ENCODE data around the gene INSIG2.

DNA sequence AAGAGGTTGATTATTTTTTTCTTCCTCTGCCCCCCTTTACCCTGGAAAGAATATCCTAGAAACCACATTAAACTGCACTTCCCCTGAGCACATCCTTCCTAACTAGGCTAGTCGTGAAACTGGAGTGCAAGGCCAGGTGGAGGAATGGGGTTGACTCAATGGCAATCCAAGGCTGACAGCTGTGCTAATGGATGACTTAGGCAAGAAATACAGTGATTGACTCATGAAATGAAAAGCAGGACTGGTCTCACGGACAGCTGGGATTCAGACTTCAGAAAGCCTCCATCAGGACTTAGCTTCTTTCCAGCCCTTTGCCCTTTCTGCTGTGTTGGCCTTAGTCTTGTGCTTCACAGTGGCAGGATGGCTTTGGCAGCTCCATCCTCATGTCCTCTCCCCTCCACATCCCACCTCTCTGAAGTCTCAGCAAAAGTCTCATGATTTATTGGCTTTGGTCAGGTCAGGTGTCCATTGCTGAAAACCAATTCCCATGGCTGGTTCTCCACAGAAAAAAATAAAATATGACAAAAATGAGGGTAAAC, 33.8 kb downstream of the INSIG2 start:
- TF ChIP-seq, protein P1, sequence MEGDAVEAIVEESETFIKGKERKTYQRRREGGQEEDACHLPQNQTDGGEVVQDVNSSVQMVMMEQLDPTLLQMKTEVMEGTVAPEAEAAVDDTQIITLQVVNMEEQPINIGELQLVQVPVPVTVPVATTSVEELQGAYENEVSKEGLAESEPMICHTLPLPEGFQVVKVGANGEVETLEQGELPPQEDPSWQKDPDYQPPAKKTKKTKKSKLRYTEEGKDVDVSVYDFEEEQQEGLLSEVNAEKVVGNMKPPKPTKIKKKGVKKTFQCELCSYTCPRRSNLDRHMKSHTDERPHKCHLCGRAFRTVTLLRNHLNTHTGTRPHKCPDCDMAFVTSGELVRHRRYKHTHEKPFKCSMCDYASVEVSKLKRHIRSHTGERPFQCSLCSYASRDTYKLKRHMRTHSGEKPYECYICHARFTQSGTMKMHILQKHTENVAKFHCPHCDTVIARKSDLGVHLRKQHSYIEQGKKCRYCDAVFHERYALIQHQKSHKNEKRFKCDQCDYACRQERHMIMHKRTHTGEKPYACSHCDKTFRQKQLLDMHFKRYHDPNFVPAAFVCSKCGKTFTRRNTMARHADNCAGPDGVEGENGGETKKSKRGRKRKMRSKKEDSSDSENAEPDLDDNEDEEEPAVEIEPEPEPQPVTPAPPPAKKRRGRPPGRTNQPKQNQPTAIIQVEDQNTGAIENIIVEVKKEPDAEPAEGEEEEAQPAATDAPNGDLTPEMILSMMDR (IDR thresholded peaks at IDR 0.05) = no peak
- TF ChIP-seq POLR2AphosphoS5 (IDR thresholded peaks at IDR 0.05) = no peak
- no peak for TF ChIP-seq POLR2A (IDR thresholded peaks at IDR 0.05)
